Stimulated activated CD4-positive, alpha-beta T cell treated with anti-CD3 and anti-CD28 coated beads, Interleukin-2, amount 100 ng/mL, for 24 hours (primary cell): ENCODE data around the gene GTF2F2.
"Not testable (repeated sequence)": the region's sequence is repeated elsewhere in the genome, so short reads cannot be mapped to it uniquely, and the experiment has no call there.

Experiments
- DNase-seq, 2 donors: peaks; one replicate each; pipeline ENCODE4 v3.0.0-alpha.2; 2020

The GTF2F2 gene

DNA sequence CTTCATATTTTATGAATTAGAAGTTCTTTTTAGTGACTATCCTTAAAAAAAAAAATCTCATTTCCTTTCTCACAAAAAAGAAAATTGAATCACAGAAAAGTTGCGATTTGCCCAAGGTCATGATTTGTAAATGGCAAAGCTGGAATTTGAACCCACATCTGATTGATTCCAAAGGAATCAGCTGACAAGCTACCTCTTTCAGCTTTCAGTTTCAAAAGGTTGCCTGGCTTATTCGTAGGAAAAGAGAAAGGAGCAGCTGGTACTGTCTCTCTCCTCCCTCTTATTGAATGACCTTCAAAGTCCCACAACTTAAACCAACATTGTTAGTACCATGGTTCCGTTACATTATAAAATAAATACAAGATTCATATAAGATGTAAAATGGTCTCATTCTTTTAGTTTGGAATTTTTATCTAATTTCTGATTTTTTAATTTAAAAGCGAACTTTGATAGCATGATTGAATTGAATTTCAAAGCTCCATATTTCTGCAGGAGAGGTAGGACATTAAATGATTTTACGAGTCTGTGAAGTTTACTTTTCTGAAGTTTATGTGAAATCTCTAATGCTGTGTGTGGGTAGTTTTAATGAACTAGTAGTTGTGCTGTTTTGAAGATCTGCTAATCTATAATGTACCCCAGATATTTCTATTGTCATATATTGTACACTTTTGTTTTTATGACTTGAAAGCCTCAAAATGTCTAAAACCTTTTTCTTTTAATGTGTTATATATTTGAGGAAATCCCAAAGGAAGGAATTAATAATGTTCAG, 99.0 kb downstream of the GTF2F2 start:
- DNase-seq = no peak

DNA sequence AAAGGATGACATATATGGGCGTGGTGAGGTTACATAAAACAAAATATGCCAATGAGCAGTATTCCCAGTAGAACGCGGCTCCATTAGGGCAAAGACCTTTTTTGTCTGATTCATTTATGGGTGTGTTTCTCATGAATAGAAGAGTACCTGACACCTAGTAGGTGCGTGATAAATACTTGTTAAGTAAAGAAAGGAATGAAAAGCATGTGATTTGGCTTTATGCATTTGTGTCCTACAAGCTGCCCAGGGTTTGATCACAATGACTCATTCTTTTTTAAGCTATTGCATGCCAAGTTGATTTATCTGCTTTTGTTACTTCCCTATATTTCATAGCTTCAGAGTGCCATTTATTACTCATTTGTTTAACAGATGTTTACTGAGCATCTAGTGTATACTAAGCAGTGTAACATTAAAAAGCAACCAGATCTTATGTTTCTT, 99.6 kb downstream of the GTF2F2 start:
- no peak for DNase-seq

DNA sequence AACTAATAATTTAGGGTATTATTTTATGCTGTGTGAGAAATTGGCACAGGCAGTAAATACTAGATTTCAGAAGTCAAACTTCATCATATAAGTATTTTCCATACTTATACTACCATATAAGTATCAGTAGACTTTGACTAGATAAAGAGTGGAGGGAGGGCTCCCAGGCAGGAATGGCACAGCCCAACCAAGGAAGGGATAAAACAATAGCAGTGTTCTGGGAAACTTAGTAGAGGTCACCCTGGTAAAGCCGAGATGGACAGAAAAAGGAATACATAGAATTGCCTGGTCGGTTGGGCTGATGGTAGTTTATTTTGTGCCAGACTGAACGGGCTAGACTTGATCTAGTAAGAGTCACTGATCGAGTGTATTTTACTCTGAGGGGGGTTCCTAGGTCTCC, 100.1 kb downstream of the GTF2F2 start:
- no peak for DNase-seq

DNA sequence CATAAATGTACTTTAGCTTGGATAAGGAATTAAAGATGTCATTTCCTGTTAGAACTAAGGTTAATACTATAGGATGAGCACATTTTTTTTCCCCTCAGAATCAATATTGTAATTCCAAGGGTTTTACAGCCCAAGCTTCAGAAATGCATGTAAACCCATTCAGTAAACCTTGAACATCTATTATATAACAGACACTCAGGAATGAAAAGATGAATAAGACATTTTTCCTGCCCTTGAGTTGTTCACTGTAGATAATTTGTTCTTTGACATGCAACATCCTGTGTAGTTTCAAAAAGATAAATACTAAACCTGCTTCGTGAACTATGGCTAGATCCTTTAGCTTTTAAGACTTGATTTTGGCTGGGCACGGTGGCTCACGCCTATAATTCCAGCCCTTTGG, 102.2 kb downstream of the GTF2F2 start:
- DNase-seq = no peak

DNA sequence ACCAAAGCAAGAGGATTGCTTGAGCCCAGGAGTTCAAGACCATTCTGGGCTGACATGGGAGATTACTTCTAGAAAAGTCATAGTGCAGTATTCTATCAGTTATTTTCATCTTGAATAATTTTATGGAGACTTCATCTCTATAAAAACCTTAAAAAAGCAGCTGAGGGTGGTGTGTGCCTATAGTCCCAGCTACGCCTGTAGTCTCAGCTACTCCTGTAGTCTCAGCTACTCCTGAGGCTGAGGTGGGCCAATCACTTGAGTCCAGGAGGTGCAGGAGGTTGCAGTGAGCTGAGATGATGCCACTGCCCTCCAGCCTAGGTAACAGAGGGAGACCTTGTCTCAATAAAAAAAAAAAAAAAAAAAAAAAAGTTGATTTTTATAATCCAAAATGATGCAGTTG, 102.6 kb downstream of the GTF2F2 start:
- no peak for DNase-seq

DNA sequence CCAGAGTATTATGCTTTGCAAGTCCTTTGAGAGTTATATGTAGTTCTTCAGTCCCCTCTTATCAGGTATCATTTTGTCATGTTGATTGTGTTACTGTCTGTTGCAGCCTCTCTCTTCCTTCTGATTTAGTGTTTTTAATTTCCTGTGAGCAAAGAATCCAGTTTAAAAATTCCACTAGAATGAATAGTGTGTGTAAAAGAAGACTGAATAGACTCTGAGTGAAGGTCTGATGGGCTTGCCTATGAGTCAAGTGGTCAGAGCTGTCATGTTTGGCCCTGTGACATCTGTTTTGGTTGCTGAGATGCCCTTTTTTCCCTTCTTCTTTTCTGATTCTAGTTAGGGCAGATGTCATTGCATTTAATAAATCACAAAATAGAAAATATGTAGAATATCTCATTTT, 103.9 kb downstream of the GTF2F2 start:
- no peak for DNase-seq

DNA sequence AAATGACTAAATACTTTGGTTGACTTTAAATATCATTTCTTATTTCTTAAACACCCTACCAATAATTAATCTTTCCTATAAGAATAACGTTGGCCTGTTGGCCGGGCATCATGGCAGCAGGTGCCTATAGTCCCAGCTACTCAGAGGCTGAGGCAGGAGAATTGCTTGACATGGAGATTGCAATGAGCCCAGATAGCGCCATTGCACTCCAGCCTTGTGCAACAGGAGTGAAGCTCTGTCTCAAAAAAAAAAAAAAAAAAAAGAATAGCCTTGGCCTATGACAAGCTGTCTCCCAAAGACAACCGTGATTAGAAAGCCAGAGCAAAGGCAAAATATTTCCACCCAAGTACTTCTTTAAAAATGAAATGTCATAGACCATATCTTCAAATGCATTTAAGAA, 105.1 kb downstream of the GTF2F2 start:
- no peak for DNase-seq

DNA sequence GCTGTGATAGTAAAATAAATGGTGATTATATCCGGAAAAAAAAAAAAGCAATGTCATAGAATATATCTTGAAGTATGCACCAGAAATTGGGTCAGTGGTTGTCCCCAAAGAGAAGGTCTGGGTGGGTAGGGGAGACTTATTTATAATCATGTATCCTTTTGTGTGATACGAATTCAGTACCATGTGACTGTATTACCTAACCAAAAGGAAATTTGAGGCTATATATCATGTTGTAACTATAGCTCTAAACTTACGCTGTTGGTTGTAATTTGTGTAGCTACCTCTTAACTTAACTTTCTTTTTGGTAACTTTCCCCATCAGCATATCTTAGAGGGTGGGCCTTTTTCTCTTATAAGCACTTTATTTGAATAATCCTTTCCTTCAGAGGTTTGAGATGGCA, 105.7 kb downstream of the GTF2F2 start:
- DNase-seq = no peak

DNA sequence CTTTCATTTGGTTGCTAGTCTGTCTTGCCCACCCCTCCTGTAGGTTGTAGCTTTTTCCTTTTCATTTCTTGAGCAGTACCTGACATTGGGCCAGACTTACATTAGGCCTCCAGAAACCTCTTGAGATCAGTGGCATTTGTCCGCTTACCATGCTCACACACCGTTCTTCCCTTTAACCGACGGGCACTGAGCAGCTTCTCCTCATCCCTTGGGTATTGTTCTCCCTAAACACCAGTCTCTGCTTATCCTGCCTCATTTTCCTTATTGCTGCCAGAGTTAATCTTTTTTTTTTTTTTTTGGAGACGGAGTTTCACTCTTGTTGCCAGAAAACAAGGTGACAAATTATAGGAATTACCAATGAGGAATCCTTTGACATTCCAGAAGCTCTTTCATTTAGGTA, 107.7 kb downstream of the GTF2F2 start:
- DNase-seq = no peak

DNA sequence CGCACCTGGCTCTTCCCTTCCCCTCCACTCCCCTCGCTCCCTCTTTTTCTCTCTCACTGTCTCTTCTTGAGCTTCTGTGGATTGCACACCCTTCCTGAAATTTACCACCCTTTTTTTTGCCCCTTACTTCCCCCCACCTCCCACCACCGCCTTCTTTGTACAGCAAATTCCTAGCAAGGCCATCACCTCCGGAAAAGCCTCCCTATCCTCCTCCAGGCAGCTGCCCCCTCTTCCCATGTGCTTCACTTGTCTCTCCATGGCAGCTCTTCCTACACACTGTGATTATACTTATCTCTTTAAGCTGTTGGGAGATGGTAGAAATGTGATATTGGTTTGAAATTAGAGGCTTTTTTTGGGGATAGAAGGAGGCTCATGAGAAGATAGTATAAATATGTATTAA, 108.9 kb downstream of the GTF2F2 start:
- no peak for DNase-seq

DNA sequence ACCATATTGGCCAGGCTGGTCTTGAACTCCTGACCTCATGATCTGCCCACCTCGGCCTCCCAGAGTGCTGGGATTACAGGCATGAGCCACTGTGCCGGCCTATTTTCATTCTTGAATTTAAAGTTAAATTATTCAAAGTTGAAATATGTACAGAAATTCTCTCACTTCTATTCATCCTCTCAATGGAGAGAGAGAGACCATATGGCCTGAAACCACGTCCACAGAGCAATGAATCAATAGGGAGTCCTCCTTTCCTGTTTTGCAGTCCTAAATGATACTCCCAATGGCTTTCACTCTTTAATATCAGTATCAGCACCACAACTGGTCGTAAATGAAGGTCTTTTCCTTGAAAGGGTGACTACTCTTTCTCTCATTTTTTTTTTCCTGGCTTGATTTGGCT, 111.0 kb downstream of the GTF2F2 start:
- no peak for DNase-seq

DNA sequence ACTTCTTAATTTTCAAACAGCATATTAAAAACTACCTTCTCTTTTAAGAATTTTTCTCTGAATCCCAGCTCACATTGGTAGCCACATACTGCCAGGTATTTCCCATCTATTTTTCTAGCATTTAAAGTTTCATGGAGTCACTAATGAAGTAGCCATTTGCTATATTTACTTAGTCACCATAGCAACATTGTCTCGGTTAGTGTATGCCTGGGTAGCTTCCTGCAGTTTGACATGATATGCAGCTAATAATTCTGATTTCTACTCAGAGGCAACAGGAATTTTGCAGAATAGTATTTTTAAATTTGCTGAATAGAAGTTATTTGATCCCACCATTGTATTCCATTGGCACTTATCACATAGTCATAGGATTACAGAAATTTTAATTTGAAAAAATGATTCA, 111.4 kb downstream of the GTF2F2 start:
- no peak for DNase-seq

DNA sequence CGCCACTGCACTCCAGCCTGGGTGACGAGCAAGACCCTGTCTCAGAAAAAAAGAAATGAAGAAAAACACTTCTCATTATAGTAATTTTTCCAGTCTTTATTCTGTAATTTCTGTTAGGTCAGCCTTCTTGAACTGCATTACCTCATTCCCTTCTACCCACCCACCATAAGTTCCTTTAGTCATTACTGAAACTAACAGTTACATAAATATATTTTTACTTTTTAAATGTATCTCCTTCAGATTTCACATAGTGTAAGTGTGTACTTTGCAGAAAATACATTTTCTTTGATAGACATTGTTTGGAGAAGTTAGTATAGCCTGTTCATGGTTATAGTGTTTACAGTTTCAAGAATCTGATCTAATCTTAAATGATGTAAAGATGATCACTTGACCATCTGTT, 112.3 kb downstream of the GTF2F2 start:
- no peak for DNase-seq

DNA sequence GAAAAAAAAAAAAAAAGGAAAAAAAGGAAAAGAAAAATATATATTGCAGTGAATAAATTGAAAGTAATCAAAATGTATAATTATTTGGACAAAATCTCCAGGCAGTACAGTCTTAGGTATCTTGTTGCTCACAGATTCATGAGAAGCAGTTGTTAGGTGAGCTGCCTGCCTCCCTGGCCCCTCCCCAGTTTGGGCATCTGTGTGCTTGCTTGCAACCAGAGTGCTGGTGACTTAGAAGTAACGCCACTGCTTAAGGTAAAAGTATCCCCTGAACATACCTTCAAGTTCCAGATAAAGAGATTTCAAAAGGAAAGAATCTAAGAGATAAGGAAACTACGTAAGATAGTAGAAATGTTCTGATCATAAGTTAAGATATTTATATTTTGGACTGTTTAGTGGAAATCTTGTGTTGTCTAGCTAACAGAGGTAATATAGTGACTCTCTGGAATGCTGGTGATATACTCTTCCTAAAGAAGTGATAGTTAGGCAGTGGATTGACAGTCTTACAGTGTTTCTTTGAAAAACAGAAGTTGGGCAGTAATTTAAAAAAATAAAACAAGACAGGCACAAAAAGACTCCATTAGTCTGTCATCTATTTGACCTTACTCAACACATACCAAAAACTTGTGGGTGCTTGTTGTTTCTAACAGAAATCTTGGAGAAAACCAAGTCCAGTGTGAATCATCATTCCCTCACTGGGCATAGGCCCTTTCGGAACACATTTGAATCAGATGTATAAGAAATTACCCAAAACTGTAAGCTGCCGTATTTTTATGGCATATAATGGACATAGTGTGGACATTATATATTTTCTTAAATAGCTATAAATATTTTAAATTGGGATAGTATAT, 118.9 kb downstream of the GTF2F2 start:
- no peak for DNase-seq

DNA sequence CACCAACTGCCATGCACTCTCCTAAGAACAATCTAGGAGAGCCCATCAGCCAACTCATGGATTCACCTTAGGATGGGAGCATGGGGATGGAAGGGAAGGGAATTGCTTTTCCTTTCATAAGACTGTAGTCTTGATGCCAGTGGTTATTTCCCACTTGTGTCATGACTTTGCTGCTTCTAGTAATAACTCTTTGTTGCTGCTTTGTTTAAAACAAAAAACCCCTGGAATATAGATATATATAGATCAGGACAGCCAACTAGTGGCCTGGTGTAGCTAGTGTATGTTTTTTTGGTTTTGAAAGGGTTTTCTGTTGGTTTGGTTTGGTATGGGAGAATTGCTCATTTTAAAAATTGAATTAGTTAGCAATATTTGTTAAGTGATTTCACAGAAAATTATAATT, 119.8 kb downstream of the GTF2F2 start:
- no peak for DNase-seq

DNA sequence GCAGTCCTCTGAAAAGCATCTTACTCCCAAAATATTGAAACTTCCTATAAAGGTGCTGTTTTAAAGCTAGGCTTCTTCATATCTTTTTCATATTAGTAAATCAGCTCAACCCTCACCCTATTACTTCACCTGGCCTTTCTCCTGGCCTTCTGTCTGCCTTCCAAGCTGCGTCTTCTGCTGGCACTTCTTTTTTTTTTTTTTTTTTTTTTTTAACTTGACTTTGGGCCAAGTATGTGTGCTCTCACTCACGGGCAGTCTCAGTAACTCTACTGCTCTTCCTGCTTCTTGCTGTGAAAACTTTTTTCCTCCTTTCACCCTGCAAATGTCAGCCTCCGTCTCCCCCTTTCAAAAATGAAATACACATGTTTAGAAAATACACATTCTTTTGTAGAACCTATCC, 121.8 kb downstream of the GTF2F2 start:
- DNase-seq = no peak

DNA sequence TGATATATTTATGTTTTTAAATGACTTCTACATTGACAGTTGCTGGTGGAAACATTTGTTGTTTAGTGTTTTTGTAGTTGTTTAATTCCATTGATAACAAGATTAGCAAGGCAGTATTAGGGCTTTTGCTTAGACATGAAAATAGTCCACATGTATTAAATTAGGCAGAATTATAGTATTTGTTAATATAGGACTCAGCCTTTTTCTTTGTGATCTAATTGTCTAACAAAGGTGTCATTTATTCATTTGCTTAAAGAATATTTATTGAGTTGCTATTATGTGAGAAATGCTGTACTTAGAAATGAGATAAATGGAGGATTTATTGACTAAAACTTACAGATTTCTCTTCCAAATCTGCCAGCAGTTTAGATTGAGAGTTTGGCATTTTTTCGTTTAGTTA, 122.2 kb downstream of the GTF2F2 start:
- no peak for DNase-seq

DNA sequence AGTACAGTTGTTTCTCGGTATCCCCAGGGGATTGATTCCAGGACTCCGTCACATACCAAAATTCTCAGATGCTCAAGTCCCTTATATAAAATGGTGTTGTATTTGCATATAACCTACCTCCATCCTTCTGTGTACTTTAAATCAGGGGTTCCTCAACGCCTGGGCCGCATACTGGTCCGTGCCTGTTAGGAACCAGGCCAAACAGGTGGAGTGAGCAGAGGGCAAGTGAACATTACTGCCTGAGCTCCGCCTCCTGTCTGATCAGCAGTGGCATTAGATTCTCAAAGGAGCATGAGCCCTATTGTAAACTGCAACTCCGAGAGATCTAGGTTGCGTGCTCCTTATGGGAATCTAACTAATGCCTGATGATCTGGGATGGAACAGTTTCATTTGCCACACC, 122.8 kb downstream of the GTF2F2 start:
- no peak for DNase-seq

DNA sequence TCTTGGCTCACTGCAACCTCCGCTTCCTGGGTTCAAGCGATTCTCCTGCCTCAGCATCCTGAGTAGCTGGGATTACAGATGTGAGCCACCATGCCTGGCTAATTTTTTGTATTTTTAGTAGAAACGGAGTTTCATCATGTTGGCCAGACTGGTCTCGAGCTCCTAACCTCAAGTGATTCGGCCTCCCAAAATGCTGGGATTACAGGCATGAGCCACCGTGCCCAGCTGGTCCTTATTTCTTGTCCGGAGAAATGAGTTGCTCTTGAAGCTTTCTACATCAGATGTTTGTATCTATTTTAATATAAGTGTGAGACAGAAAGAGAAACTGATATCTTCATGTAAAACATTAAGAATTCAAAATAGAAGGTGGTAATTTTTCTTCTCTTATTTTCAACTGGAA, 124.4 kb downstream of the GTF2F2 start:
- not testable (repeated sequence) for DNase-seq

DNA sequence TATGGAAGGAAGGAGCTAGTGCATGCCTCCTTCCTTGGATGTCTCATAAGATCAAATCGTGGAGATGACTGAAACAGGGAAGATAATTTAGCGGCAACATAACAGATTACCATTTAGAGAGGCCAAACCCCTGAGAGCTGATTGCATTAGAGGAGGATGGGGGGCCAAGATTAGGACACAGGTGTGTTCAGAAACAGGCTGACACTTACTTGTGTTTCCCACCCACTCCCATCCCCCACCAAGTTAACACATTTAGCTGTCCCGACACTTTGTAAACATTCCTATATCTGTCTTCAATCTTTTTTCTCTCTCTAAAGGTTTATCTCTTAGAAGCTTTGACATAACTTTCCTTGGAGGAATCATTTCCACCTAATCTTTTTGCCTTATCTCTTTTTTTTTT, 129.4 kb downstream of the GTF2F2 start:
- no peak for DNase-seq

DNA sequence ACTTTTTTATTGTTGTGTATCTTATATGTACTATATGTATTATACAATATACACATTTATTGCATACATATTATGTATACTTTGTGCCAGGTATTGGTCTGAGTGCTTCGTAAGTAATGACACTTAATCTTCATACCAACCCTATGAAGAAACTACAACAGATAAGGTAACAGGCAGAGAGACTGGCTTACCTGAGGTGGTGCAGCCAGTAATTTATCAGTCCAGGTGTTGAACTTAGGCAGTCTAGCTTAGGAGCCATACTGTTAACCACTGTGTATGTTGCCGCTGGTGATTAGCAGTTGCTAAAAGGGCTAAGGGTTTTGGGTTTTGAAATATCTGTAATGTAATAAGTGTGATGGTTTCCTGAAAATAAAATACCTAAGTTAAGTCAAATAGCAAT, 134.1 kb downstream of the GTF2F2 start:
- no peak for DNase-seq

DNA sequence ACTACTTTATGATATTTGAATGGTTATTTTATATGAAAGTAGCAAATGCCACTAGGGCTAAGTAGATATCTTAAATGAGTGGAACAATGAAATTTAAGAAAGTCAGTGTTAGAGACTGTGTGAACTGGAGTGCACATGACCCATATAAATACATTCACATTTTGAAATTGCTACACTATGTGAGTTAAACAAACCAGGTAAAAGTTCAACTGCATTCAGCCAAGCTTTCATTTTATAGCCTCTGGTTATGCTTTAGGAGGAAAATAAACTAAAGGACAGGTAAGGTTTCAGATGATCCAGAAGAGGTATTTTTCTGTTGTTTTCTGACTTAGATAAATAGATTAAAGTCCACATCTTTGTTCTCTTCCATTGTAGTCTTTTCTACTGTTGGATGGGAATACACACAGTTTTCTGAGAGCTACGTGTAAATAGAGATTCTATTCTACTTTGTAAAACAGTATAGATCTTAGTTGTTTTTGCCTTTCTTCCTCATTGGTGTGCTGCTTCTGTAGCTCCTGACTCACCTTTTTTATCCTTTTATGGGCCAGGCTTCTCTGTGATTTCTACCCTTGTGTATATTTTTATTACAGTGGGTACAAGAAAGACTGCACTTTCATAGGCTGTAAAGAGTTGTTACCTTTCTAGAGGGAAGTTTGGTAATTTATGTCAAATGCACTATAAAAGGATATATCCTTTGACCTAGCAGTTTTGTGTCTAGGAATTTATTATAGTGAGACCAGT, 135.1 kb downstream of the GTF2F2 start:
- no peak for DNase-seq

DNA sequence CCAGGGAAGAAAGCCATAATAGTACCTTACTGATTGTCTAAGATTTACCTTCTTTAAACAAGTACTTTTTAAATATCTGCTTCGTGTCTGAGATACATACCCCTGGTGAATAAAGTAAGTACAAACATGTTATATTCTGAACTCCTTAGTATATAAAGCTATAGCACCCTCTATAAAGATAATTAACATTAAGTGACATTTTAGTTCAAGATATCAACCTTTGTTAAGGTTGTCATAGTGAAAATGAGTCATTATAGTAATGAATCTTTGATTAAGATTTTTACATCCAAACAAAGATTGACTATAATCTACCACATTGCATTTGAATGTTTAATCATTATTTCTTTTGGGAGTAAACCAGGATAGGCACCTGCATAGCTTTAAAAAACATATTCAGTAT, 135.9 kb downstream of the GTF2F2 start:
- no peak for DNase-seq
